ENCODE measurements around the gene CXCR3.

DNA sequence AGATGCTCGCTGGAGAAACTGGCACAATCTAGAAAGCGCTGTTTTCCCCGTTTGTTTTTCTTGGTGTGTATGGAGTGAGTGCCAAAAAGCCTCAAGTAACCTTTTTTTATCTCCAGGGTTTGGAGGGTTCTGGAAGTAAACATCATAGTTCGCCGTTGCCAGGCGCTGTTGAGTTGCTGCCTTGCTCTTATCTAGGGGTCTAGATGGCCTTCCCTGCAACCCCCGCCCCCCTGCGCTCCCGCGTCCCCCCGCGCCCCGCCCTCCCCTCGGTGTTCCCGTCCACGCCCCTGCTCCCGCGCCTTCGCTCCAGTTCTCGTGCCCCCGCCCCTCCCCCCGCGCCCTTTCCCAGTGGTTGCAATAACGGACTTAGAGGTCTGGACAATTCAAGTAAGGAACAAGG is 40.6 kb downstream of the CXCR3 start:
- TF ChIP-seq CTCF (IDR thresholded peaks at IDR 0.05) (no peak), POLR2A (IDR thresholded peaks at IDR 0.05) (no peak)
